ENCODE measurements around the gene HTR1B.

DNA sequence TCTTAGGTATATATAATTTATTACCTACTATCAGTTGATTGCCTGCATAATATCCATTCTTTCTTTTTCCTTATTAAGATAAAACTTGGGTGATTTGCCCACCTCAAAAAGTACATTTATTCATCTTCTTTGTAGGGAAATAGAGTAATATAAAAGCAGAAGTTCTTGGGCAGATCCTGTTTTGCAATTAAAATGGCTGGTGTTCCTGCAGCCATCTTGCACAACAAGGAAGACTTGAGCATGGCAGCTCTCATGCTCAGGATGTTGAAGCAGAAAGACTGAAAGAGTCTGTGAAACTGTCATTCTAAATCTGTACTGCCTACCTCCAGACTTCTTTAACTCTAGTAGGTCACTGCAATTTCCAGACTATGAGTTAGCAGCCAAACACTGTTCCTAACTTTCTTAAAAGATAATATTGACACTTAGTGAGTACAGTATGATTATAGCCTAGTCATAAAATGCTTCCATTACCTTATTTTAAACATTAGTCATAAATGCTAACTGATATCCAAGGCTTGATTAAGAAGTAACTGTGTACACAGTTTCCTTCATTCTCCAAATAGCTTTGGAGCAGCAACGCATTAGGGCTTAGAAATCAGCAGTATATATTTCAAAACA is 24.6 kb upstream of the HTR1B start:
- TF ChIP-seq POLR2A (IDR thresholded peaks at IDR 0.05) (no peak), CTCF (IDR thresholded peaks at IDR 0.05) (no peak)

Measured in prostate gland (tissue), 2 donors.